Colonic mucosa (tissue), 4 donors: Measurements from ENCODE around the gene EPB41L1. TPM values are rescaled to one million over a fixed set of nuclear protein-coding genes. Genes with fewer than 3 reads are reported as not detected.

Experiments
- DNase-seq: peaks from one replicate; pipeline ENCODE4 v3.0.0-alpha.2; 2020
- H3K27ac ChIP-seq: fragments of 200-600 bp; one replicate; pipeline ENCODE4 v1.8.0; 2021
- H3K27me3 ChIP-seq: fragments of 200-600 bp; one replicate; pipeline ENCODE4 v1.8.0; 2021
- H3K36me3 ChIP-seq: fragments of 200-600 bp; one replicate; pipeline ENCODE4 v1.8.0; 2021
- H3K4me1 ChIP-seq: fragments of 200-600 bp; one replicate; pipeline ENCODE4 v1.8.0; 2021; ENCODE audit warnings: mild to moderate bottlenecking
- H3K4me3 ChIP-seq: fragments of 200-600 bp; one replicate; pipeline ENCODE4 v1.8.0; 2021
- H3K9ac ChIP-seq, 2 donors: one replicate each; pipeline ENCODE4 v1.7.0; 2013; ENCODE audit warnings: control low read depth in 2 of 2, low read depth in 2 of 2, low read length in 2 of 2
- H3K9me3 ChIP-seq: fragments of 200-600 bp; one replicate; pipeline ENCODE4 v1.8.0; 2021
- intact Hi-C: fragments of 100-400 bp; cut with DNase I; formaldehyde crosslinking; loops from one replicate; pipeline ENCODE4 v1.14.1; 2022
- total RNA-seq, 2 donors: library from RNA; stranded (reverse); fragmentation: NEBNext Ultra II Directional in 1 of 2; extraction: Animal tissue kit (Norgen Biotek cat#: 25700) in 1 of 2; gene quantifications; one replicate each; pipeline ENCODE4 v1.2.1, GENCODE V29; 2021
- TF ChIP-seq, protein P1 (sequence below): fragments of 200-600 bp; IDR thresholded peaks from one replicate; pipeline ENCODE4 v1.8.0; 2022; ENCODE audit warnings: antibody characterized with exemption, mild to moderate bottlenecking
- donor health status: healthy.
- donor health status: DM: no; HTN: no; CAD: no.
- donor health status: DM: no; HTN: no; CAD: no.

Gene EPB41L1
- total RNA-seq, 2 donors from 2014 or later: 40.3 to 59.2 TPM

- Histone ChIP-seq H3K27me3 (no peaks in the 10 kb centered on the region), H3K4me1 (no peaks in the 10 kb centered on the region), H3K36me3 (no peaks in the 10 kb centered on the region), H3K27ac (no peak overlapping the region), H3K9ac (no peak overlapping the region), H3K4me3 (no peak overlapping the region), H3K9me3 (no peaks in the 10 kb centered on the region)
- TF ChIP-seq, protein P1, sequence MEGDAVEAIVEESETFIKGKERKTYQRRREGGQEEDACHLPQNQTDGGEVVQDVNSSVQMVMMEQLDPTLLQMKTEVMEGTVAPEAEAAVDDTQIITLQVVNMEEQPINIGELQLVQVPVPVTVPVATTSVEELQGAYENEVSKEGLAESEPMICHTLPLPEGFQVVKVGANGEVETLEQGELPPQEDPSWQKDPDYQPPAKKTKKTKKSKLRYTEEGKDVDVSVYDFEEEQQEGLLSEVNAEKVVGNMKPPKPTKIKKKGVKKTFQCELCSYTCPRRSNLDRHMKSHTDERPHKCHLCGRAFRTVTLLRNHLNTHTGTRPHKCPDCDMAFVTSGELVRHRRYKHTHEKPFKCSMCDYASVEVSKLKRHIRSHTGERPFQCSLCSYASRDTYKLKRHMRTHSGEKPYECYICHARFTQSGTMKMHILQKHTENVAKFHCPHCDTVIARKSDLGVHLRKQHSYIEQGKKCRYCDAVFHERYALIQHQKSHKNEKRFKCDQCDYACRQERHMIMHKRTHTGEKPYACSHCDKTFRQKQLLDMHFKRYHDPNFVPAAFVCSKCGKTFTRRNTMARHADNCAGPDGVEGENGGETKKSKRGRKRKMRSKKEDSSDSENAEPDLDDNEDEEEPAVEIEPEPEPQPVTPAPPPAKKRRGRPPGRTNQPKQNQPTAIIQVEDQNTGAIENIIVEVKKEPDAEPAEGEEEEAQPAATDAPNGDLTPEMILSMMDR: no peak
- no peak for DNase-seq
- intact Hi-C loops: loop anchor here (5.0 kb wide), 1 partner anchor 236 kb away; no protein-coding TSS in a partner anchor
These were observed 46.7 kb downstream of the EPB41L1 start for GRCh38 chr20:36201198-36201597.

- no peaks in the 10 kb centered on the region for H3K36me3 ChIP-seq
- intact Hi-C loops: loop anchor here (5.0 kb wide), 1 partner anchor 234 kb away; no protein-coding TSS in a partner anchor
- no peaks in the 10 kb centered on the region for H3K9me3 ChIP-seq
These were observed 48.4 kb downstream of the EPB41L1 start for GRCh38 chr20:36202891-36203338.

GRCh38 chr20:36203861-36204260 lies 49.3 kb downstream of the EPB41L1 start:
- Histone ChIP-seq H3K4me1 (no peaks in the 10 kb centered on the region), H3K4me3 (no peak overlapping the region), H3K36me3 (no peaks in the 10 kb centered on the region), H3K27ac (no peak overlapping the region), H3K27me3 (no peaks in the 10 kb centered on the region), H3K9me3 (no peaks in the 10 kb centered on the region), H3K9ac (no peak overlapping the region)
- no peak for DNase-seq
- TF ChIP-seq, protein P1: no peak
- intact Hi-C loops: loop anchor here (5.0 kb wide), 1 partner anchor 233 kb away; no protein-coding TSS in a partner anchor

More at GRCh38 chr20:36202891-36203338, 48.4 kb downstream of the EPB41L1 start:
- TF ChIP-seq, protein P1: peak; percentile 99
- DNase-seq: peak; percentile 70
- Histone ChIP-seq H3K9ac (no peak overlapping the region), H3K4me3 (no peak overlapping the region), H3K27me3 (no peaks in the 10 kb centered on the region), H3K27ac (no peak overlapping the region), H3K4me1 (no peaks in the 10 kb centered on the region)

- intact Hi-C loops: no loop called here
- Histone ChIP-seq H3K4me3 (no peak overlapping the region), H3K9ac (no peak overlapping the region), H3K36me3 (no peaks in the 10 kb centered on the region), H3K9me3 (no peaks in the 10 kb centered on the region), H3K27ac (no peak overlapping the region), H3K27me3 (no peaks in the 10 kb centered on the region), H3K4me1 (no peaks in the 10 kb centered on the region)
- DNase-seq: no peak
- TF ChIP-seq, protein P1: no peak
These were observed 50.5 kb downstream of the EPB41L1 start for GRCh38 chr20:36205026-36205425.

GRCh38 chr20:36206068-36206467 lies 51.5 kb downstream of the EPB41L1 start:
- Histone ChIP-seq H3K27ac (no peak overlapping the region), H3K27me3 (no peaks in the 10 kb centered on the region), H3K9ac (no peak overlapping the region), H3K4me1 (no peaks in the 10 kb centered on the region), H3K36me3 (no peaks in the 10 kb centered on the region), H3K4me3 (no peak overlapping the region), H3K9me3 (no peaks in the 10 kb centered on the region)
- intact Hi-C loops: no loop called here
- TF ChIP-seq, protein P1: no peak
- no peak for DNase-seq
